ENCODE data around the gene OTULINL. TPM values are rescaled to one million over a fixed set of nuclear protein-coding genes. Genes with fewer than 3 reads are reported as not detected.

OTULINL gene
- total RNA-seq, 1 donor from 2014 or later: 0.21 TPM

DNA sequence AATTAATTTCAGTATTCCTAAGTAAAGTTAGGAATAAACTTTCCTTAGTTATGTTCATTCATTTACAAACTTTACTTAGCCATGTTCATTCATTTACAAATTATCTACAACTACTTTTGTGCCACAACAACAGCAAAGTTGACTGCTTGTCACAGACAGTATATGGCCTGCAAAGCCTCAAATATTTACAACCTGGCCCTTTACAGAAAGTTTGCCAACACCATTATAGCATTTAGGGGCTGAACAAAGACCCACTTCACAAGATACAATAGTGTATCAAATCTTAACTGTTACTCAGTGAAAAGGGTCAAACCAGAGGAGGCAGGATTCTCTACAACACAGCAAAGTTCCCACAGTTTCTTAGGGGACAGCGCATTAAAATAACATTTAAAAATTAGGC, 9.7 kb upstream of the OTULINL start:
- intact Hi-C loops (cut with DNase I): no loop called here
- Histone ChIP-seq H3K4me3 (no peak overlapping the region), H3K27ac (no peak overlapping the region), H3K27me3 (no peaks in the 10 kb centered on the region), H3K36me3 (no peaks in the 10 kb centered on the region), H3K4me1 (no peaks in the 10 kb centered on the region), H3K9me3 (no peaks in the 10 kb centered on the region)
- TF ChIP-seq, protein P1, sequence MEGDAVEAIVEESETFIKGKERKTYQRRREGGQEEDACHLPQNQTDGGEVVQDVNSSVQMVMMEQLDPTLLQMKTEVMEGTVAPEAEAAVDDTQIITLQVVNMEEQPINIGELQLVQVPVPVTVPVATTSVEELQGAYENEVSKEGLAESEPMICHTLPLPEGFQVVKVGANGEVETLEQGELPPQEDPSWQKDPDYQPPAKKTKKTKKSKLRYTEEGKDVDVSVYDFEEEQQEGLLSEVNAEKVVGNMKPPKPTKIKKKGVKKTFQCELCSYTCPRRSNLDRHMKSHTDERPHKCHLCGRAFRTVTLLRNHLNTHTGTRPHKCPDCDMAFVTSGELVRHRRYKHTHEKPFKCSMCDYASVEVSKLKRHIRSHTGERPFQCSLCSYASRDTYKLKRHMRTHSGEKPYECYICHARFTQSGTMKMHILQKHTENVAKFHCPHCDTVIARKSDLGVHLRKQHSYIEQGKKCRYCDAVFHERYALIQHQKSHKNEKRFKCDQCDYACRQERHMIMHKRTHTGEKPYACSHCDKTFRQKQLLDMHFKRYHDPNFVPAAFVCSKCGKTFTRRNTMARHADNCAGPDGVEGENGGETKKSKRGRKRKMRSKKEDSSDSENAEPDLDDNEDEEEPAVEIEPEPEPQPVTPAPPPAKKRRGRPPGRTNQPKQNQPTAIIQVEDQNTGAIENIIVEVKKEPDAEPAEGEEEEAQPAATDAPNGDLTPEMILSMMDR (IDR thresholded peaks at IDR 0.05): no peak
- no peak for DNase-seq (ENCODE audit: low spot score in 2 of 2)

DNA sequence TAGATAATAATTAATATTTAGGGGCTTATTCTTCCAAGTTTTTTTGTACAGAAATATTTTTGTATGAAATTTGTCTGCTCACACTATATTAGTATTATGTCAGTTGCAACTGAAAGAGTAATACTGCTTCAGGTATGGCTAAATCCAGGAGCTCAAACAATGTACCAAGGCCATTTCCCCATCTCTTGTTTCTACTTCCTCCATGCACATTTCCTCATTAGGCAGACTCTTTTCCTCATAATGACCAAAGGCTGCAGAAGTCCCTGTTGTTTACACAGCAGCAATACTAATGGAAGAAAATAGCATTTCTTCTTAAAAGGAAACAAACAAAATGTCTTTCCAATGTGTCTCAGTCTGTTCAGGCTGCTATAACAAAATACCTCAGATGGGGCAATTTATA, 9.2 kb upstream of the OTULINL start:
- Histone ChIP-seq H3K4me1 (no peaks in the 10 kb centered on the region), H3K36me3 (no peaks in the 10 kb centered on the region), H3K27ac (no peak overlapping the region), H3K4me3 (no peak overlapping the region), H3K9me3 (no peaks in the 10 kb centered on the region), H3K27me3 (no peaks in the 10 kb centered on the region)
- TF ChIP-seq, protein P1 (IDR thresholded peaks at IDR 0.05): no peak
- DNase-seq (ENCODE audit: low spot score in 2 of 2): no peak
- intact Hi-C loops (cut with DNase I): no loop called here

DNA sequence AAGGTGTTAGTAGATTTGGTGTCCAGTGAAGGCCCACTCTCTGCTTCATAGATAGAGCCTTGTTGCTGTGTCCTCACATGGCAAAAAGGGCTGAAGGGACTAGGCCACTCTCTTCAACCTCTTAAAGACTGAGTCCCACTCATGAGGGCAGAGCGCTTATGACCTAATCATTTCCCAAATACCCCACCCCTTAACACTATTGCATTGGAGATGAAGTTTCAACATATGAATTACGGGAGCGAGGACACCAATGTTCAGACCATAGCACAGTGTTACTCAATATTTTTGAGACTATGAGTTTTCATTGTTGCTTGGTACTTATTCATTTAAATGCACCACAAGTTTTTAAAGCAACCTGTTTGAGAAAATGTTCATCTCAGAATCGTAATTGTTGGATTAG, 8.8 kb upstream of the OTULINL start:
- DNase-seq (ENCODE audit: low spot score in 2 of 2): no peak
- Histone ChIP-seq H3K36me3 (no peaks in the 10 kb centered on the region), H3K27ac (no peak overlapping the region), H3K9me3 (no peaks in the 10 kb centered on the region), H3K27me3 (no peaks in the 10 kb centered on the region), H3K4me1 (no peaks in the 10 kb centered on the region), H3K4me3 (no peak overlapping the region)
- intact Hi-C loops (cut with DNase I): no loop called here
- TF ChIP-seq, protein P1 (IDR thresholded peaks at IDR 0.05): no peak

DNA sequence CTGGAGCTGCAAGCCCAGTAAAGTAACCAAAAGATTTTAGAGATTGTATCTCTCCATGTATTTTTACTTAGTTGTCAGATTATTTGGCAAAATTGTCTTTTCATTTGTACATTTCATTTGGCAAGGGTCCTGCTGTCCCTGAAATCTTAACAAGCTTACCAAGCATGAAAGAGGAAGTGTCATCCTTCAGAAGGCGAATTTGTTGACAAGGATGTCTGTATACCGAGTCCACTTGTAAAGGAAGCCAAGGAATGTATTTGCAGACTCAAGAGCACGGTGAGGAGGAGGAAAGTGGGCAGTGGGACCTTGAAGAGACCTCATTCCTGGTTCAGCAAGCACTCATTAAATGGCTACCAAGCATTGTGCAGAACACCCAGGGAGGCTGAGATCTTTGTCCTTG, 7.5 kb upstream of the OTULINL start:
- H3K4me1 ChIP-seq: no peaks in the 10 kb centered on the region
- H3K9me3 ChIP-seq: no peaks in the 10 kb centered on the region
- no peak for DNase-seq (ENCODE audit: low spot score in 2 of 2)
- H3K27ac ChIP-seq: no peak overlapping the region
- intact Hi-C loops (cut with DNase I): no loop called here
- no peaks in the 10 kb centered on the region for H3K27me3 ChIP-seq
- no peaks in the 10 kb centered on the region for H3K36me3 ChIP-seq
- no peak overlapping the region for H3K4me3 ChIP-seq
- TF ChIP-seq, protein P1 (IDR thresholded peaks at IDR 0.05): no peak

DNA sequence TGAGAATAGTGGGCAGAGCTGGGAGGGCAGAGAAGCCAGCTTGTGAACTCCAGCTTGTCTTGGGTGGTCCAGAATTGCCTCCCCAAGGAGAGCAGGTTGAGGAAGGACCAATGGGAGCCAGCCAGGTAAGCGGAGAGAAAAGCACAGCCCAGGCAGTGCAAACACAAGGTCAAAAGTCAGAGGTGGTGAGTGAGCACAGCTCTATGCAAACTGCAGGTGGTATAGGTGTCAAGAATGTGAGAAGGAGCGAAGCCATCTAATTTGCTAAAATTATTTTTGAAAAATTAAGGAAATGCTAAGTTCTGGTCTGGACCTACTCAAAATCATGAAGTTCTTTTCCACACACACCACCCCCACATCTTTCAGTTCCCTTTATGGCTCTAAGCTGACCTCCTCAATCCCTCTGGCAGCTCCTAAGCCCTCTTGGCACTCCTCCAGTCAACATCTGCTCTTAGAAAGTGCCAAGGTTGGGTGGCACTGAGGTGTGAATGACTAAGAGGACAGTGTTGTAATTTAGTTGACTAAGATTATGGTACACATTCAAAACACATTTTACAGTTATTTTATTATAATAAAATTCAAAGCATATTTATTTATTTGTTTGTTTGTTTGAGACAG, 6.6 kb upstream of the OTULINL start:
- intact Hi-C loops (cut with DNase I): no loop called here
- Histone ChIP-seq H3K36me3 (no peaks in the 10 kb centered on the region), H3K4me1 (no peaks in the 10 kb centered on the region), H3K9me3 (no peaks in the 10 kb centered on the region), H3K27ac (no peak overlapping the region), H3K27me3 (no peaks in the 10 kb centered on the region), H3K4me3 (no peak overlapping the region)
- TF ChIP-seq, protein P1 (IDR thresholded peaks at IDR 0.05): no peak
- no peak for DNase-seq (ENCODE audit: low spot score in 2 of 2)

DNA sequence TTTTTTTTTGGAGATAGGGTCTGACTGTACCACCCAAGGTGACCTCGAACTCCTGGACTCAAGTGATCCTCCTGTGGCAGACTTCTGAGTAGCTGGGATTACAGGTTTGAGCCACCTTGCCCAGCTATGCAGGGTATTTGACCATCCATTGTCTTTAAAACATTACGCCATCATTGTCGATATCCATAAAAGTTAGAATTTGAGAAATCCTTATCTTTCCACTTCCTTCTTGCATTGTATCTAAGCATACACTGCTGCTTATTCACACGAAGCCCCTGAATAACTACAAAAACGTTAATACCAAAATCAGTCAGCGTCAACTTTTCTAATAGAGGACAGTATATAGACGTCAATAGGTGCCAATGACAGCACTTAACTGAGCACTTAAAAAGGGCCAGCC, 5.4 kb upstream of the OTULINL start:
- H3K36me3 ChIP-seq: no peaks in the 10 kb centered on the region
- H3K27me3 ChIP-seq: no peaks in the 10 kb centered on the region
- no peaks in the 10 kb centered on the region for H3K9me3 ChIP-seq
- peaks cover 0 to 3% of the 10 kb centered on the region in 2 donors for H3K4me1 ChIP-seq
- DNase-seq (ENCODE audit: low spot score in 2 of 2): no peak
- intact Hi-C loops (cut with DNase I): no loop called here
- TF ChIP-seq, protein P1 (IDR thresholded peaks at IDR 0.05): no peak
- H3K4me3 ChIP-seq: no peak overlapping the region
- H3K27ac ChIP-seq: no peak overlapping the region

All from ascending aorta (tissue), 2 donors.